SHP77 (cell line): ENCODE measurements around the gene NAP1L4.
"Not testable (repeated sequence)": the region's sequence is repeated elsewhere in the genome, so short reads cannot be mapped to it uniquely, and the experiment has no call there.

ENCODE experiments used
- DNase-seq, 2 experiments: peaks; one replicate each; lab custom pipeline; 2025; lab: John Stamatoyannopoulos, UW

NAP1L4 gene

GRCh38 chr11:2958251-2958650, 33.9 kb downstream of the NAP1L4 start:
- no peak for DNase-seq

- no peak for DNase-seq
These were observed 36.1 kb downstream of the NAP1L4 start for GRCh38 chr11:2955906-2956476.

GRCh38 chr11:2954263-2954662, 37.9 kb downstream of the NAP1L4 start:
- no peak for DNase-seq

- DNase-seq, result no peak
These were observed 39.8 kb downstream of the NAP1L4 start for GRCh38 chr11:2952290-2952689.

- no peak for DNase-seq
These were observed 40.7 kb downstream of the NAP1L4 start for GRCh38 chr11:2951231-2952110.

- no peak for DNase-seq
These were observed 41.3 kb downstream of the NAP1L4 start for GRCh38 chr11:2950825-2951224.

GRCh38 chr11:2949920-2950319, 42.2 kb downstream of the NAP1L4 start:
- no peak for DNase-seq

- no peak for DNase-seq
These were observed 44.4 kb downstream of the NAP1L4 start for GRCh38 chr11:2947744-2948143.

- DNase-seq, result no peak
These were observed 46.3 kb downstream of the NAP1L4 start for GRCh38 chr11:2945757-2946287.

- no peak for DNase-seq
These were observed 46.9 kb downstream of the NAP1L4 start for GRCh38 chr11:2945031-2945756.

- DNase-seq, result no peak
These were observed 47.6 kb downstream of the NAP1L4 start for GRCh38 chr11:2944530-2944929.

- DNase-seq, result no peak
These were observed 48.4 kb downstream of the NAP1L4 start for GRCh38 chr11:2943711-2944118.

GRCh38 chr11:2942872-2943710, 49.0 kb downstream of the NAP1L4 start:
- no peak for DNase-seq

GRCh38 chr11:2942447-2942846, 49.7 kb downstream of the NAP1L4 start:
- no peak for DNase-seq

- DNase-seq, result no peak
These were observed 51.0 kb downstream of the NAP1L4 start for GRCh38 chr11:2940921-2941821.

GRCh38 chr11:2940147-2940920, 51.8 kb downstream of the NAP1L4 start:
- no peak for DNase-seq

- DNase-seq, result not testable (repeated sequence)
These were observed 53.4 kb downstream of the NAP1L4 start for GRCh38 chr11:2938458-2939418.

- DNase-seq, result not testable (repeated sequence)
These were observed 54.3 kb downstream of the NAP1L4 start for GRCh38 chr11:2937641-2938457.
